Measurements from ENCODE around the gene PCDHB4. TPM values are rescaled to one million over a fixed set of nuclear protein-coding genes. Genes with fewer than 3 reads are reported as not detected.
"Not testable (repeated sequence)": the region's sequence is repeated elsewhere in the genome, so short reads cannot be mapped to it uniquely, and the experiment has no call there.

PCDHB4 gene
- total RNA-seq, 1 donor from 2014 or later: not detected

- DNase-seq (ENCODE audit: low read depth): no peak
- no peak overlapping the region for H3K4me3 ChIP-seq (ENCODE audit: low read depth, low read length)
- TF ChIP-seq CTCF (conservative IDR thresholded peaks at IDR 0.05; ENCODE audit: low read depth, low read length): no peak
These were observed 5.7 kb downstream of the PCDHB4 start for GRCh38 chr5:141127305-141127704.

DNA sequence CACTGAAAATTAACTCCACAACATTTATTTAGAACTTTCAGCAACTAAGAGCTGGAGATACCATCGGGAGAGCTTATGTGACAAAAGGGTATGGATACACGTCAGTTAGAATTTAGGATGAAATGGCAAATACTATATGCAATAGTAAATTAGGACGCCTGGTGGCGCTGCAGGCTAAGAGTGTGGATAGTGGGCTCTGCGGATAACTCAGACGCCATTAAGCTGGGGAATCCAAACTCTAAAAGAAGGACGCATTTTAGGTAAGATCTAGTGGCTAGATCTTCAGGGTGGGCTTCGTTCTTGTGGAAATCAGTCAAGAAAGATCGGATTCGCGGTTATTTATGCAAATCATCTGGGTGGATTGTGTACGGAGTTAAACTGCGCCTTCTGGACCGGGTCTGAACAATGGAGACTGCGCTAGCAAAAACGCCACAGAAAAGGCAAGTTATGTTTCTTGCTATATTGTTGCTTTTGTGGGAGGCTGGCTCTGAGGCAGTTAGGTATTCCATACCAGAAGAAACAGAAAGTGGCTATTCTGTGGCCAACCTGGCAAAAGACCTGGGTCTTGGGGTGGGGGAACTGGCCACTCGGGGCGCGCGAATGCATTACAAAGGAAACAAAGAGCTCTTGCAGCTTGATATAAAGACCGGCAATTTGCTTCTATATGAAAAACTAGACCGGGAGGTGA lies 13.6 kb downstream of the PCDHB4 start, which contains the start of gene PCDHB5:
Gene PCDHB5 (plus strand): TSS at position 177 of the 688 bp plus-strand sequence. CDS start 229 bp downstream, at position 406.
- peak within 1 kb of the TSS; percentile 40 for H3K4me3 ChIP-seq (ENCODE audit: low read depth, low read length)
- DNase-seq (ENCODE audit: low read depth): no peak
- peak; percentile 40 for TF ChIP-seq CTCF (conservative IDR thresholded peaks at IDR 0.05; ENCODE audit: low read depth, low read length)

DNA sequence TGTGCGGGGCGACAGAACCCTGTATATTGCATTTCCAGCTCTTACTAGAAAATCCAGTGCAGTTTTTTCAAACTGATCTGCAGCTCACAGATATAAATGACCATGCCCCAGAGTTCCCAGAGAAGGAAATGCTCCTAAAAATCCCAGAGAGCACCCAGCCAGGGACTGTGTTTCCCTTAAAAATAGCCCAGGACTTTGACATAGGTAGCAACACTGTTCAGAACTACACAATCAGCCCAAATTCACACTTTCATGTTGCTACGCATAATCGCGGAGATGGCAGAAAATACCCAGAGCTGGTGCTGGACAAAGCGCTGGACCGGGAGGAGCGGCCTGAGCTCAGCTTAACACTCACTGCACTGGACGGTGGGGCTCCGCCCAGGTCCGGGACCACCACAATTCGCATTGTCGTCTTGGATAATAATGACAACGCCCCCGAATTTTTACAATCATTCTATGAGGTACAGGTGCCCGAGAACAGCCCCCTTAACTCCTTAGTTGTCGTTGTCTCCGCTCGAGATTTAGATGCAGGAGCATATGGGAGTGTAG lies 14.2 kb downstream of the PCDHB4 start:
- no peak for TF ChIP-seq CTCF (conservative IDR thresholded peaks at IDR 0.05; ENCODE audit: low read depth, low read length)
- H3K4me3 ChIP-seq (ENCODE audit: low read depth, low read length): peak overlapping the region; percentile 40
- DNase-seq (ENCODE audit: low read depth): no peak

DNA sequence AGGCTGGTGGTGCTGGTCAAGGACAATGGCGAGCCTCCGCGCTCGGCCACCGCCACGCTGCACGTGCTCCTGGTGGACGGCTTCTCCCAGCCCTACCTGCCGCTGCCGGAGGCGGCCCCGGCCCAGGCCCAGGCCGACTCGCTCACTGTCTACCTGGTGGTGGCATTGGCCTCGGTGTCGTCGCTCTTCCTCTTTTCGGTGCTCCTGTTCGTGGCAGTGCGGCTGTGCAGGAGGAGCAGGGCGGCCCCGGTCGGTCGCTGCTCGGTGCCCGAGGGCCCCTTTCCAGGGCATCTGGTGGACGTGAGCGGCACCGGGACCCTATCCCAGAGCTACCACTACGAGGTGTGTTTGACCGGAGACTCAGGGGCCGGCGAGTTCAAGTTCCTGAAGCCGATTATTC lies 15.7 kb downstream of the PCDHB4 start:
- H3K4me3 ChIP-seq (ENCODE audit: low read depth, low read length); DNase-seq (ENCODE audit: low read depth): not testable (repeated sequence)

DNA sequence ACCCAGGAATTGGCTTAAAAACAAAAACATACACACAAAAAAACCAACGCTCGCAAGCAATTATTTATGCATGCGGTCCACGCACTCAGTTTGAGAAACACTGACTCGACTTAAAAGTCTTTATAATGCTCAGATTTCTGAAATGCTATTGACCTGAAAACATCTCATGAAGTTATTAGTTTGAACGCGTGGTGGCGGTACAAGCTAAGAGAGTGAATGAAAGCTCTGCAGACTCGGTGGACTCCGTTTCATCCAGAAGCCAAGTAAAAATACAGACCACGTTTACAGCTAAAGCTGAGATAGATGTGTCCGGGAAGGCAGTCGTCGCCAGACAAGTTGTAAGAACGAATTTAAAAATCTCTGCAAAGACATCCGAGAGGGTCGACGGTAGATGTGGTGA lies 28.2 kb downstream of the PCDHB4 start, which contains the start of gene PCDHB6:
Gene PCDHB6 (plus strand): TSS at position 246 of the 400 bp plus-strand sequence. CDS start 201 bp downstream, outside the sequence.
- DNase-seq (ENCODE audit: low read depth): no peak
- peak; percentile 19 for TF ChIP-seq CTCF (conservative IDR thresholded peaks at IDR 0.05; ENCODE audit: low read depth, low read length)
- H3K4me3 ChIP-seq (ENCODE audit: low read depth, low read length): peak within 1 kb of the TSS; percentile 5

DNA sequence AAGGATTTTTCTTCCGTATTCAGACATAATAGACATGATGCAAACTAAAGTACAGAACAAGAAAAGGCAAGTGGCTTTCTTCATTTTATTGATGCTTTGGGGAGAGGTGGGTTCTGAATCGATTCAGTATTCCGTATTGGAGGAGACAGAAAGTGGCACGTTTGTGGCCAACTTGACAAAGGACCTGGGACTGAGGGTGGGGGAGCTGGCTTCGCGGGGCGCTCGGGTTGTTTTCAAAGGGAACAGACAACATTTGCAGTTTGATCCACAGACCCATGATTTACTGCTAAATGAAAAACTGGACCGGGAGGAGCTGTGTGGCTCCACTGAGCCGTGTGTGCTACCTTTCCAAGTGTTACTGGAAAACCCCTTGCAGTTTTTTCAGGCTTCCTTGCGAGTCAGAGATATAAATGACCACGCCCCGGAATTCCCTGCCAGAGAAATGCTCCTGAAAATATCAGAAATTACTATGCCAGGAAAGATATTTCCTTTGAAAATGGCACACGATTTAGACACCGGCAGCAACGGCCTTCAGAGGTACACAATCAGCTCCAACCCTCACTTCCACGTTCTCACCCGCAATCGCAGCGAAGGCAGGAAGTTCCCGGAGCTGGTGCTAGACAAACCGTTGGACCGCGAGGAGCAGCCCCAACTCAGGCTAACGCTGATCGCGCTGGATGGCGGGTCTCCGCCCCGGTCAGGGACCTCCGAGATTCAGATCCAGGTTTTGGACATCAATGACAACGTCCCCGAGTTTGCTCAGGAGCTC lies 28.8 kb downstream of the PCDHB4 start:
- no peak for TF ChIP-seq CTCF (conservative IDR thresholded peaks at IDR 0.05; ENCODE audit: low read depth, low read length)
- peak overlapping the region; percentile 5 for H3K4me3 ChIP-seq (ENCODE audit: low read depth, low read length)
- no peak for DNase-seq (ENCODE audit: low read depth)

GRCh38 chr5:141150993-141151325 lies 29.3 kb downstream of the PCDHB4 start:
- no peak overlapping the region for H3K4me3 ChIP-seq (ENCODE audit: low read depth, low read length)
- TF ChIP-seq CTCF (conservative IDR thresholded peaks at IDR 0.05; ENCODE audit: low read depth, low read length): no peak
- no peak for DNase-seq (ENCODE audit: low read depth)

GRCh38 chr5:141151632-141152031 lies 30.0 kb downstream of the PCDHB4 start:
- DNase-seq (ENCODE audit: low read depth); H3K4me3 ChIP-seq (ENCODE audit: low read depth, low read length): not testable (repeated sequence)

DNA sequence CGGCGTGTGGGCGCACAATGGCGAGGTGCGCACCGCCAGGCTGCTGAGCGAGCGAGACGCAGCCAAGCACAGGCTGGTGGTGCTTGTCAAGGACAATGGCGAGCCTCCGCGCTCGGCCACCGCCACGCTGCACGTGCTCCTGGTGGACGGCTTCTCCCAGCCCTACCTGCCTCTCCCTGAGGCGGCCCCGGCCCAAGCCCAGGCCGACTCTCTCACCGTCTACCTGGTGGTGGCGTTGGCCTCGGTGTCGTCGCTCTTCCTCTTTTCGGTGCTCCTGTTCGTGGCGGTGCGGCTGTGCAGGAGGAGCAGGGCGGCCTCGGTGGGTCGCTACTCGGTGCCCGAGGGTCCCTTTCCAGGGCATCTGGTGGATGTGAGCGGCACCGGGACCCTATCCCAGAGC lies 30.5 kb downstream of the PCDHB4 start:
- not testable (repeated sequence) for DNase-seq (ENCODE audit: low read depth); H3K4me3 ChIP-seq (ENCODE audit: low read depth, low read length)
